Measurements from ENCODE around the gene MESD.
"Not testable (repeated sequence)": the region's sequence is repeated elsewhere in the genome, so short reads cannot be mapped to it uniquely, and the experiment has no call there.

MESD gene

DNA sequence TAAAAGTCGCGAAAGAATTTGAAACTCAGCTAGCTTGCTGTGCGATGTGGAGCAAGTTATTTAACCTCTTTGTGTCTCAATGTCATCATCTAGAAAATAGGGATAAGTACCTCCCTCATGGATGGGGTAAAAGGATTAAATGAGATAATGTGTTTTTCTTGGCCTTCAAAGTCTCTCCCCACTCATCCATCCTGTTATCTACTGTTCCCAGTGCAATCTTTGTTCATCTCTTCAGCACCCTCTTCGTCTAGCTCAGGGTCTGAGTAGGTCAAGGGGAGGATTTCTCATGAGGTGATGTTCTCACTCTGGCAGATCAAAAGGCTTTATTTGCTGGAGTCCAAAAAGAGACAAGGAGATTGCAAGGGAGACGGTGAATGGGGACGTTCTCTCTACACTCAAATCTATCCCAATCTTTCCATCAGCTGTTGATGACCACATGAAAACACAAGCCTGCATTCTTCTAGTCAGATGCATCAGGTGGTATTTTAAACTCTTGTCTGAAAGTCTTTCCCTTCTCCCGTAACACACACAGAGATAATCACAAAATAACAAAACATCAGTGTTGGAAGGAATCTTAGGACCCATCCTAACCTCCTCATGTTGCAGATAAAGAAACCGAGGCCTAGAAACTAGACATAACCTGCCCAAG lies 1.3 kb downstream of the MESD start:
- no peak for DNase-seq

DNA sequence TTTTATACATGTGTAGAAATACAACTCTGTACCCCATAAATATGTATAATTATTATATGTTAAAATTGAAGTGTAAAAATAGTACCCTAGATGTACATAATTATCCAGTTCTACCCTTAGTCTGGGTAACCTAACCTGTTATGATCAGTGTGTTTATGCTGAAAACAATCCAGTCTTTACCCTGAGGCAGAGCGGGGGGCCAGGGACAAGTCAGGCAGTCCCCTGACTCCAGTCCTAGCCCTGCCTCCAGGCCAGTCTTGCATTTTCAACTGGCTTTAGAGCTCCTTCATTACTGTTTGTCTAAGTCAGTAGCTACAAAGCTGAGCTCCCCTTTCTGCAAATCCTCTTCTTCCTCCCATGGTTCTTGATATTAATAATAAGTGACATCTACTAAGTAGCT lies 3.1 kb downstream of the MESD start:
- DNase-seq: no peak

DNA sequence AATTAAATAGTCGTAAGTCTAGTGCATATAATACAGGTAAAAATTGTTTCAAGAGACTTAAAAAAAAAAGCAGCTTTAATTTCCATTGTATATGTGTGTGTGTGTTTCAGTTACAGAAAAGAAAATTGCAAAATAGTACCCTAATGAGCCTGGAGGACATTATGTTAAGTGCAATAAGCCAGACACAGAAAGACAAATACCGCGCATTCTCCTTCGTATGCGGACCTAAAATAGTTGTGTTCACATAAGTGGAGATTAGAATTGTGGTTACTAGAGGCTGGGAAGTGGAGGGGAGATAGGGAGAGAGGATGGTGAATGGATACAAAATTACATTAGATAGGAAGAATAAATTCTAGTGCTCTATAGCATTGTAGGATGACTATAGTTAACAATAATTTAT lies 3.6 kb downstream of the MESD start:
- no peak for DNase-seq

GRCh38 chr15:80984856-80985255 lies 4.8 kb downstream of the MESD start:
- no peak for DNase-seq

GRCh38 chr15:80982839-80983238 lies 6.8 kb downstream of the MESD start:
- no peak for DNase-seq

DNA sequence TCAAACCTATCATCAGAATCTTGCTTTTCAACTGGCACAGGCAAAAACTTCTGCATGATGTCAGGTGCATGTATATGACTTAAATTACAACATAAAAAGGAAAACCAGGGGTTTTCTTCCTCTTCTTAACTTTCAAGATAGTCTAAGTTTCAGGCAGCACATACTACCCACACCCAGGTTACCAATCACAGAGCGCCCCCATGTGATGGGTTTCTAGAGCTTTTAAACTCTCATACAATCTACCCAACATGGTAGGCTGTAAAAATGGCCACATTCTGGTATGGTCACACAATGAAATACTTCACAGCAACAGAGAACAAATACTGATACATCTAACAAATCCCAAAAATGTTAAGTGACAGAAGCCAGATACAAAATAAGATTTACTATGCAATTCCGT lies 7.4 kb downstream of the MESD start:
- DNase-seq: no peak

GRCh38 chr15:80979538-80980200 lies 9.9 kb downstream of the MESD start:
- no peak for DNase-seq

DNA sequence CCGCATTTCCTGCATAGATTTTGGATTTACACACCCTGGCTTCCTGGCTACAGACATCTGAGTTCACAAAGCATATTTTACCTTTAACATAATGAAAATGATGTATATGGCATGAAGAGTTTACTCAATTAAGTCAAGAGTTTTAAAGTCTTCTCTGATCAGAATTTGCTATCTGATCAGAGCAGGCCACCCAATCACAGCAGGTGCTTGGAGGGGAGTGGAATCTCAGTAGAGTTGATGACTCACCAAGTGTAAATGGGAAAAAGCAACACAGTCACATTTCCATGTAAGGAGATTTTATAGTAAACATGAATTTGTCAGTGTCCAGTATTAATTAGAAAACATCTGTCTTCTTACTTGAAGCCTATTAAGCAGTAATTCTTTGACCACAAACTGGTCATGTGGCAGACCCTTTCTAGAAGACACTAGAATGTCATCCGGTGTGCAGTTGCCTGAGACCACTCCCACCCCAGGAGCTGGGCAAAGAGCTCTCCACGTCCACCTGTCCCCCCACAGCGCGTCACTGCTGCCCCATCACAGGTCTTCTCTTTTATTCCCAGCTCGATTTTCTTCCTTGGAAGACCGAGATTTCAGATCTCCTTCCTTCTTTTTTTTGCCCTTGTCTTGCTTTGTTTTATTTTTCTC lies 10.8 kb downstream of the MESD start:
- no peak for DNase-seq

GRCh38 chr15:80977627-80978036 lies 12.0 kb downstream of the MESD start:
- peak; percentile 54 for DNase-seq

DNA sequence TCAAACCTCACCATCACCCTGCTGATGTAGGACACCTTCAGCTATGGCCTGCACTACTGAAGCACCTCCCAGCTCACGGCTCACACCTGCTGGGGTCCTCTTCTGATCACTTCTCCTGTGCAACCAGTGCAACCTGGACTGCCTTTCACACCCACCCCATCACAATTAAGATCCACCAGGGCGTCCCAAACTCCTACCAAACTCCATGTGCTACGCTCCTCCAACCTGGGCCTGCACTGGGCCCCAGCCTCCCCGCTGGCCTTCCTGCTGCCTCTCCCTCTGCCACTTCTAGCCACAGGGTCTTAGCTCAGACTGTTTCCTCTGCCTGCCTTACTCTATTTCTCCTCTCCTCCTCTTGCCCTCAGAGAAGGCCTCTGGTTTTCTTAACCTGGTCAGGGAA lies 12.8 kb downstream of the MESD start:
- no peak for DNase-seq

DNA sequence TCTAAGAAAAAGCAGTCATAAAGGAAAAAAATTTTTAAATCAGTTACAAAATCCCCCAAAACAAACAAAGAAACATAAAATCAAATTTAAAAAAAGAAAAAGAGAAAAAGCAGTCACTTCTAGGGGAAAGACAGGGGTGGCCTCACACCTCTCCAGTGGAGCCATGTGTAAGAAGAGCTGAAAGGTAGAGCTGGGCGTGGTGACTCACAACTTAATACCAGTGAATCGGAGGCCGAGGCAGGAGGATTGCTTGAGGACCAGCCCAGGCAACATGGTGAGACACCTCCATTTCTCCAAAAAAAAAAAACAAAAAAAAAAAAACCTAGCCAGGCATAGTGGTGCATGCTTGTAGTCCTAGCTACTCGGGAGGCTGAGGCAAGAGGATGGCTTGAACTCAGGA lies 14.7 kb downstream of the MESD start:
- no peak for DNase-seq

- no peak for DNase-seq
Observed at GRCh38 chr15:80972276-80972675, 17.3 kb downstream of the MESD start.

DNA sequence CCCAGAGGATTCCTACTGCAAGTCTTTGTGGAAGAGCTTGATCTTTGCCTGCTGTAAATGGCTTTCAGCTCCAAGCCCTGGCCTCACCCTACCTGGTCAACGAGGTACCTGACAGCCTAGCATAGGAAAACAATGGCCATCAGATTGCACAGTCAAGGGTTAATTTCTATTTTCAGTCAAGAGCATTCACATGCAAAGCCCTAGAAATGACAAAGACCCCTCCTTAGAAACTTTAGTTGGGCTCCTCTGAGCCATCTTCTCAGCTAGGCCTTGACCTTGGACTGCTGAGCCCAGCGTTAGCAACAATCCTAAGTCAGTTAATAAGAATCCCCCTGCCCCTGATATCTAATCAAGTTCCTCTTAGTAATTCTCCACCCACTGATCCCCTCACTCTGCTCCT lies 18.5 kb downstream of the MESD start:
- DNase-seq: no peak

- DNase-seq: no peak
Observed at GRCh38 chr15:80970658-80971057, 19.0 kb downstream of the MESD start.

- peak; percentile 58 for DNase-seq
Observed at GRCh38 chr15:80970018-80970657, 19.5 kb downstream of the MESD start.

DNA sequence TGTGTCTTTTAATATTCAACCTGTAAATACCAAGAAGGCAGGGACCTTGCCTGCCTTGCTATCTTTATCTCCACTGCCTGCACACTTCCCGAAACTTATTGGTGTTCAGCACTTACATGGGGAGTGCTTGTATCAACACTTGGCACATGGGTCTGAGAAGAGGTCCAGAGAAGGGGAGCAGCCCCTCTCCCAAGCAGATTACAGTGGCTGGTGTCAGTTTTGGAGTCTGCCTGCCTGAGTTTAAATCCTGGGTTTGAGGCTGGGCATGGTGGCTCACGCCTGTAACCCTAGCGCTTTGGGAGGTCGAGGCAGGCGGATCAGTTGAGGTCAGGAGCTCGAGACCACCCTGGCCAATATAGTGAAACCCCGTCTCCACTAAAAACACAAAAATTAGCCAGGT lies 20.3 kb downstream of the MESD start:
- no peak for DNase-seq

GRCh38 chr15:80967991-80968510 lies 21.6 kb downstream of the MESD start:
- DNase-seq: no peak

GRCh38 chr15:80967451-80967850 lies 22.2 kb downstream of the MESD start:
- no peak for DNase-seq

DNA sequence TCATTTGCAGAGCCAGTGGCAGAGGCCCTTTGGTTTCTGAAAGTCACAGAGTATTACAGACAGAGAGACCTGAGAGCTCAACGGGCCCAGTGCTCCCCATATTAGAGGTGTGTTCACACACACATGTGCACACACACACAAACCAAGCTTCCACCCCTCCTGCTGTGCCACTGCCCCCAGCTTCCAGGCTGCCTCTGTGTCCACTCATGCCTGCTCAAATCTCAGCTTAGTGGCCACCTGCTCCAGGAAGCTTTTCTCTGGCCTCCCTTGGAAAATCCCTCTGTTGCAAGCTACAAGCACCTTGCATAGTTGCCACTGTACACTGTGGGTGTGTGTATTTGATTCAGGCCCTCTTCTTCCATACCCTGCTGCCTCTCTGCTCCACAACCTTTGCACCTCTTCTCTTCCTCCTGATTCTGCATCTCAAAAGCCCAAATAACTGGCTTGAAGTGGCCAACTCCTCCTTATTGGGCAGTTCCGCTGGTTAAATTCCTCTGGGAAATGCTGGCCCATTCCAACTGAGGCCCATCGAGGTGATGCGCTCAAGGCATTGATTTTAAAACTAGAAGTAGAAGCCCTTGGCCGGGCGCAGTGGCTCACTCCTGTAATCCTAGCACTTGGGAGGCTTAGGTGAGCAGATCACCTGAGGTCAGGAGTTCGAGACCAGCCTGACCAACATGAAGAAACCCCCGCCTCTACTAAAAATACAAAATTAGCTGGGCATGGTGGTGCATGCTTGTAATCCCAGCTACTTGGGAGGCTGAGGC lies 23.0 kb downstream of the MESD start:
- no peak for DNase-seq

GRCh38 chr15:80965454-80965853 lies 24.2 kb downstream of the MESD start:
- DNase-seq: not testable (repeated sequence)

GRCh38 chr15:80958818-80959495 lies 30.7 kb downstream of the MESD start:
- no peak for DNase-seq

DNA sequence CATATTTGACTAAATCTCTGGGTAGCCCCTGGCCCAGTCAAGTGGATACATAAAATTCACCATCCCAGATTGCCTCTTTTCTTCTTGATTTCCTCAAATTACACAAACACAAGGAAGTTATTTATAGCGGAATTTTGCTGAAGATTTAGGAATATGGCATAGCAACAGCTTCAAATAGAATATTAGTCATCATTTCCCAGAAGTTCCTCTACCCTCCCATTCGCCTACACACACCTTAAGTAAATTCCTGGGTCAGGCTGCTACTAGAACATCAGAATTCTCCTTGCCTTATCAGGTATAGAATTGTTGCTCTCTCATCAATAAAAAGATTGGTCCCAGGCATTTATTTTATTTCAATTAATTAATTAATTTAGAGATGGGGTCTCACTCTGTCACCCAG lies 31.6 kb downstream of the MESD start:
- no peak for DNase-seq

Measured in NCI-H1694 treated with DMSO at 0.1 percent for 48 hours (cell line).